CD4-positive, alpha-beta T cell treated with Interleukin-21 for 1 hour (primary cell): ENCODE data around the gene THADA.

Experiments
- DNase-seq: peaks from one replicate; pipeline ENCODE4 v3.0.0-alpha.2; 2020

THADA gene

DNA sequence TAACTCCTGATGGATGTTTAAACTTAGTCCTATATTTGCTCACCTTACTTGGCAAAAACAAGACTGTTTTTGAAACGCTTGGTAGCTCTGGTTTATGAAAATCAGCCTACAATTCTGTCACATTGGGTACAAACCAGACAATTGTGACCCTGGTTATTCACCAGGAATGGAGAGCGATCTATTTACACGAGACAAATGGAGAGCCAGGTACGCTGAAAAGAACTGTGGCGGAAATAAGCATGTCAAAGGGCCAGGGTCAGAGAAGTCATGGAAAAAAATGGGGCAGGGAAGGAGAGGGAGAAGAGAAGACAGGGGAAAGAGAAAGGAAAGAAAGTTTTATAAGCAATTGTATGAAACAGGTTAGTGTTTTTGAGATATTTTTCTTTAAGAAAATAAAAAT is 250.0 kb downstream of the THADA start:
- DNase-seq: no peak

- no peak for DNase-seq
These were observed 250.4 kb downstream of the THADA start for GRCh38 chr2:43345391-43345813.

DNA sequence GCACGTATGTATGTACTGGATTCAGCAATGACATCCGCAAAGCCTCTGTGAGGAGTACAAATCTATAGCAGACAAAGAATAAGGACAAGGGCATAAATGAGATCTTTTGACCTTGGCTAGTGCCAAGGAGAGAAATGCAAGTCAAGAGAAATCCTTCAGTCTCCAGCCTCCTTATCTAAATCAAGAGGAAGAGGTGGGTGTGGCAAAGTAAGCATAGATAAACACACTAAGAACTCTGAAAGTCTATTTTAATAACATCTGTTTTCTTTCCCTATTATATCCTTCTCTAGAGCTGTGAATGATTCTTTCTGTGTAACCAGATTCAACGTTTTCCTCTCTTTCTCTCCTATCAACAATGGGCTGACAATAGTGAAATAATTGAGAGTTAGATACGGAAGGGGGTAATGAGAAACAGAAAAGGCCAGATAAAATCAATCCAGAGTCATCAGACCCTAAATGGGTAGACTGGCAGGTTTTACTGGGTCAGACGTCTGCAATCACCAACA is 250.9 kb downstream of the THADA start:
- no peak for DNase-seq

DNA sequence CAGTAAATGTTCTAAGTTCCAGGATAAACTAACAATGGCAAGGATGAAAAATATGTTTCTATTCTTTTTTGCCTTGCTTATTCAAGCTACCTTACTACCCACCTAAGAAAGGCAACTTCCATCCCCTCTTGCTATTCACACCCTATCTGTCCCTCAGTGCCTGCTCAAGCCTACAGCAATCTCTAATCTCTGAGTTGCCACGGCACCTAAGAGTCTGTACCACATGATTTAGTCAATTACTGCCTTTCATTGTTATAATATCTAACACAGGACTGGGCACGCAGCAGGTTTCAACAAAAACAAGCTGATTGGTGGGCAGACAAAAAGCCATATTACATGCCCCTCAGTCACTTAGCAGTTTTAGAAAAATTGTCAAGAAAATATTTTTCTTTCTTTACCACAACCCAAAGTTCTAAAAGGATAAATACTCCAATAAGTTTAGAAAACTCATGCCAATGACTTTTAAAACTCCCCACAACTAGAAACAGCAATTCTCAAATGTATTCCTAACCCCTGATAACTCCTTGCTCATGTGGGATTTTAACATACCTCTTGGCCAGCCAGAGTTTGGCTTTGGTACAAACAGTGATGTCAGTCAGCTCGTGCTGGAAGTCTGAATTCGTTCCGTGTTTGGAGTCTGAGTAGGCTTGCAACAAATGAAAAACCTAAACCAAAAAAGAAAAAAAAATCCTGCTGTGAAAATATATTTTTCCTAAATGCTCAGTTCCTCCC is 252.1 kb downstream of the THADA start:
- no peak for DNase-seq

DNA sequence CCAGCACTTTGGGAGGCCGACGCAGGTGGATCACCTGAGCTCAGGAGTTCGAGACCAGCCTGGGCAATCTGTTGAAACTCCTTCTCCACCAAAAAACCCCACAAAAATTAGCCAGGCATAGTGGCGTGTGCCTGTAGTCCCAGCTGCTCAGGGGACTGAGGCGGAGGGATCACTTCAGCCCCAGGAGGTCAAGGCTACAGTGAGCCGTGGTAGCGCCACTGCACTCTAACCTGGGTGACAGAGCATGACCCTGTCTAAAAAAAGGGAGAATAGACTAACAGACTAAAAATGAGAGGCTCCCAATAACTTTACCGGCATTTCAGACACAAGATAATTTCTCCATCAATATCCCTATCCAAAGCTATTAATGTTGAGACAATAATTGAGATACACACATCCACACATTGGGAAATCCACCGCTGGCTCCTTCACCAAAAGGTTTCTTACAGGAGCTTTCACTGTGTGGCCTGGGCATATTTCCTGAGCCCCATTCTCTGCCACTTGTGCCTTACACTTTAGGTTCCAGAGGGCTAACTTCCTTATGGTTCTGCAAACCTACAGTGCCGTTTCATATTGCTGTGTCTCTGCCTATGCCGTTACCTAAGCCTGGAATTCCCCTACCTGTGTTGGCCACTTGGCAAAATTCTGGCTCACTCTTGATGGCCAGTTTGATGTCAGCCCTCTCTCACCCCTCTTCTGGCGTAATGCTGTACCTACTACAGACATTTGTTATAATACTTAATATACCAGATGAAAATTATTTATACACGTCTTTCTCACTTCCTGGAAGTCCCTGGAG is 253.7 kb downstream of the THADA start:
- no peak for DNase-seq

GRCh38 chr2:43340945-43341356 is 254.9 kb downstream of the THADA start:
- no peak for DNase-seq

GRCh38 chr2:43340066-43340465 is 255.8 kb downstream of the THADA start:
- no peak for DNase-seq

GRCh38 chr2:43333656-43334144 is 262.1 kb downstream of the THADA start:
- no peak for DNase-seq

DNA sequence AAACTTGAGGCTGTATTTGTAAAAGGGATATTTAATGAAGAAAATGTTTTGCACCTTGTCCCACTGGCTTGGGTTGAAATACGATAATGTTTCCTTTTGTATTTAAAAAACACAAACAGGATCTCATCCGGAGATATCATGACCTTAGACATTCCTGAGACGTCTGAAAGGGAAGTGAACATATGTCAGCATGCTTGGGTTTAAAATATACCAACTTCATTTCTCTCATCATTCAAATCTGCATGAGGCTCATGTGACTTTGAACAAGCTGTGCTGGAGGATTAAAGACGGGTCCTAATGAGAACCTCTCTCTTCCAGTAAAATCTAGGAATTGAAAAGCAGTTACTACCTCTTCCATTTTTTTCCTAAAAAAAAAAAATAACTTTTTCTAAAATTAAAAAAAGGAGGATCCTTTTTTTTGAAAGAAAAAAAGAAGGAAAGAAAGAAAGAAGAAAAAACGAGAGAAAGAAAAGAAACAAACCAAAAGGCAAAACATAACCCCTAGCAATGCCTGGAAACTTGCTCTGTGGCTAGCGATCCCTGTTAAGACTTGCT is 262.7 kb downstream of the THADA start:
- no peak for DNase-seq

GRCh38 chr2:43332653-43333052 is 263.2 kb downstream of the THADA start:
- DNase-seq: no peak

- no peak for DNase-seq
These were observed 264.4 kb downstream of the THADA start for GRCh38 chr2:43331422-43331821.

- no peak for DNase-seq
These were observed 266.2 kb downstream of the THADA start for GRCh38 chr2:43329637-43330036.

DNA sequence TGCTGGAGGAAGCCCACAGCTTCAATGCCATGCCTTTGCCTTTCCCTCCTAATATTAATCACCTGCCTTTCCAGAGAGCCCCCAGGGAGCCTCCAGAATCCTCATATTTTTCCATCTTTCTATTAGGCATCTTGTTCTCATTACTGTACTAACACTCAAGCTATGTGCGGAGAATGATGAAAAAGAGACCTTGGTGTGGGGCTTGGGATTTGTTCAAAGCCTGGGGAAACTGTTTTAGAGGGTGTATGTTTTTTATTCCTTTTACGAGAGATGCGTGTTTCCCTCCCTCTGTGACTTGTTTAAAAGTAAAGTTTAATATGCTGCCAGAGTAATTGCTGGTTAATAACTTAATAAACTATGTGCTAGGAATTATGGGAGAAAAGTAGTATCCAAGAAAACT is 267.0 kb downstream of the THADA start:
- DNase-seq: no peak

DNA sequence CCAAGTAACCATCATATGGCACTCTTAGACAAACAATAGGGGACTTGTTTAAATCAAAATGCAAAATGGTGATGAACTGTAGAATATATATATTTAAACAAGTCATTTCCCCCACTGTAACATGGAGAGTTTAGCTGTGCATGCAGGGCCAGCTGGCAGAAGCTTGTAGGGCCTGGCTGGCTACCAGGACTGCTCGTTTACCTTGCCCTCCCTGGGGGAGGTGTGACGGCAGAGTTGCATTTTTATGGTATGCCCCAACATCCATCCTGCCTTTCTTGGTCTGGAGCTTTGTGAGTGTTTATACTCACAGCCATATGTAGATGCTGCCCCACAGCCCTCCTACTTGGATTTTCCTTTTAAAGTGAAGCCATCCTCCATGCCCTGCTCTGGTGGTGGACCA is 267.7 kb downstream of the THADA start:
- no peak for DNase-seq

- no peak for DNase-seq
These were observed 268.7 kb downstream of the THADA start for GRCh38 chr2:43327119-43327518.

DNA sequence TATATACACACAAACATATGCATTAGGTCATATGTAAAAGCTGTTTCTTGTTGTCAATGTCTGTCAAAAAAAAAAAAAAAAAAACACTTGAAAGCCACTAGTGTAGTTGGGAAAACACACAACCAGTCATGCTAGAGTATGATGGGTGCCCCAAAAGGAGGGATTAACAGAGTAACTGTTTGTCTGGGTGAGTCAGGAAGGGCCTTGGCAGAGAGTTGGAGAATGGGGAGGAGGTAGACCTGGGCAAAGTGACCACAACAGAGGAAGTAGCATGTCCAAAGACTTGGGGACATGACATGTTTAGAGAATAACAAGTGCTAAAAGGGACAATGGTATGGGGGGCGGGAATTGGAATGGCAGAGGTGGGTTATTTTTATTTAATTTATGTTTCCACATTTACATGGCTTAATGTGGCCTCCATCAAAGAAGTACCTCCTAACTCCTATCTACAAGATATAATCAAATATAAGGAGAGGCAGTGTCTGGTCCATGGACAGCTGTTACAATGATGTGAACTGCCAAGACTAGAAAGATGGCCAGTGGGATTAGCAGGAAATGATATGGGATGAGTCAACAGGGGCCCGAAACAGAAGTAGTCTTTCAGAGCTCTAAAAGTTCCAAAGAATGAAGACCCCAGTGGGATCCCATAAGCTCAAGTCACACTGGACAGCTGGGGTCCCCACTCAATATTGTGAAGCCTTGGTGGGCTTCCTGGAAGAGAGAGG is 269.6 kb downstream of the THADA start:
- no peak for DNase-seq

- DNase-seq: no peak
These were observed 270.6 kb downstream of the THADA start for GRCh38 chr2:43325107-43325811.

DNA sequence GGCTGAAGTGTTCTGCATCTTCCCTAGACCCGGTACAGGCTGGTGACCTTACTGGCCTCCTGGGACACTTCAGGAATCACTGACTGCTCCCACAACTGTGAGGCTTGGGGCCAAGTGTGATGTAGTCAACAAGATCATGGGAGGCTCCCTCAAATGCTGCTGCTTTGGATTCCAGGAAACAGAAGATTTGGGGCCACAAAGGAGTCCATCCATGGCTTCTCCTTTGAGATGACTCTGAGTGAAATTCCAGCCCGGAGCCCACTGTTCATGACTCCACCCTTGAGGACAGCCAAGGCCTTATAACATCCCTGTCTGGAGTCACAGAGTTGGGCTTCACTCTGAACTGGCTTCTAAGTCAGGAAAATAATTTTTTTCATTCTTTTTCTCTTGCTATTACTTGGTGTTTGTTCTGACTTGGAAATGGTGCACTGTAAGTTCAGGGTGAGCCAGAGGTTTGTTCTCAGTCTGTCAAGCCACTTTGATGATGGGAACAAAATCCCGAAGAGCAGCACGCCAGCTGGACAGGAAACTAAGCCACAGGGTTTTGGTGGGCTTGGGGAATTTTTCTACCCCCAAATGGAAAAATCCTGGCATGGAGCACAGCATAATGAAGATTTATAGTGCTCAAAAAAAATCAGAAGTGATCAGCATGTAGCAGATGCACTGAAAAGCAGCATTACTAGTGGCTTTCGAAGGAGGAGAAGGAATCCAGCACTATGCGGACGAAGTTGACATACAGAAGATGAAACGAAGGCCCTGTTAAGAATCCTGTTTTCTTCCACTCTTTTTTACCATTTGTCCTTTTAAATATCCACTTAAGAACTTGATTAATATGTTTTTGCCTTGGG is 271.4 kb downstream of the THADA start:
- no peak for DNase-seq

GRCh38 chr2:43323857-43324256 is 272.0 kb downstream of the THADA start:
- no peak for DNase-seq

- no peak for DNase-seq
These were observed 274.4 kb downstream of the THADA start for GRCh38 chr2:43321446-43321845.

- DNase-seq: no peak
These were observed 276.3 kb downstream of the THADA start for GRCh38 chr2:43319541-43319940.
